Measurements from ENCODE around the gene APOC4.
"Not testable (repeated sequence)": the region's sequence is repeated elsewhere in the genome, so short reads cannot be mapped to it uniquely, and the experiment has no call there.

Gene APOC4

GRCh38 chr19:44942067-44942571, at the start of gene APOC4:
Gene APOC4 (plus strand): TSS chr19:44942237. CDS start chr19:44942278, 41 bp downstream.
- no peak for FAIRE-seq

- FAIRE-seq = no peak
These were observed 49.1 kb upstream of the APOC4 start for GRCh38 chr19:44892932-44893331.

- FAIRE-seq = no peak
These were observed 48.5 kb upstream of the APOC4 start for GRCh38 chr19:44893332-44894051.

GRCh38 chr19:44894052-44894400, 48.0 kb upstream of the APOC4 start:
- no peak for FAIRE-seq

- no peak for FAIRE-seq
These were observed 47.1 kb upstream of the APOC4 start for GRCh38 chr19:44894946-44895345.

GRCh38 chr19:44897835-44898234, 44.2 kb upstream of the APOC4 start:
- FAIRE-seq = no peak

- no peak for FAIRE-seq
These were observed 41.5 kb upstream of the APOC4 start for GRCh38 chr19:44900328-44901244.

GRCh38 chr19:44903216-44903601, 38.8 kb upstream of the APOC4 start:
- FAIRE-seq = no peak

GRCh38 chr19:44903602-44904425, 38.2 kb upstream of the APOC4 start:
- no peak for FAIRE-seq

- no peak for FAIRE-seq
These were observed 37.5 kb upstream of the APOC4 start for GRCh38 chr19:44904426-44904994.

- no peak for FAIRE-seq
These were observed 36.4 kb upstream of the APOC4 start, which contains the start of gene APOE for GRCh38 chr19:44905437-44906160. Gene APOE (plus strand): TSS chr19:44905796. CDS start chr19:44906625, 829 bp downstream.

GRCh38 chr19:44907613-44908012, 34.4 kb upstream of the APOC4 start:
- FAIRE-seq = no peak

GRCh38 chr19:44908074-44908835, 33.8 kb upstream of the APOC4 start:
- FAIRE-seq = no peak

- FAIRE-seq = no peak
These were observed 33.2 kb upstream of the APOC4 start for GRCh38 chr19:44908836-44909261.

GRCh38 chr19:44909775-44910174, 32.3 kb upstream of the APOC4 start:
- no peak for FAIRE-seq

- FAIRE-seq = not testable (repeated sequence)
These were observed 30.1 kb upstream of the APOC4 start for GRCh38 chr19:44911896-44912295.

- no peak for FAIRE-seq
These were observed 29.2 kb upstream of the APOC4 start for GRCh38 chr19:44912854-44913253.

GRCh38 chr19:44913512-44914432, 28.3 kb upstream of the APOC4 start:
- not testable (repeated sequence) for FAIRE-seq

- FAIRE-seq = not testable (repeated sequence)
These were observed 27.4 kb upstream of the APOC4 start, which contains the start of gene APOC1 for GRCh38 chr19:44914433-44915206. Gene APOC1 (plus strand): TSS chr19:44914608. CDS start chr19:44914892, 284 bp downstream.

All from colon (tissue), 2 donors.